Smooth muscle cell (in vitro differentiated cells): Measurements from ENCODE around the gene LRRC27. TPM values are rescaled to one million over a fixed set of nuclear protein-coding genes. Genes with fewer than 3 reads are reported as not detected.

Experiments
- DNase-seq: peaks from one replicate; lab custom pipeline; 2025; ENCODE audit not compliant: unreplicated experiment; lab: John Stamatoyannopoulos, UW
- H2AFZ ChIP-seq: fragments of 200-600 bp; sonication (generic); 2 replicates; pipeline ENCODE4 v1.6.0; 2016; ENCODE audit warnings: antibody characterized with exemption, low read depth, mild to moderate bottlenecking
- H3F3A ChIP-seq: fragments of 200-600 bp; sonication (generic); 2 replicates; pipeline ENCODE4 v1.6.0; 2017; ENCODE audit warnings: antibody characterized with exemption, low read depth
- H3K27ac ChIP-seq: fragments of 200-600 bp; sonication (generic); 2 replicates; pipeline ENCODE4 v1.5.1; 2016; ENCODE audit warnings: low read depth, mild to moderate bottlenecking
- H3K27me3 ChIP-seq: fragments of 200-600 bp; sonication (generic); 2 replicates; pipeline ENCODE4 v1.6.1; 2016; ENCODE audit warnings: low read depth, mild to moderate bottlenecking
- H3K36me3 ChIP-seq: fragments of 200-600 bp; sonication (generic); 2 replicates; pipeline ENCODE4 v1.5.1; 2016; ENCODE audit warnings: low read depth
- H3K4me1 ChIP-seq: fragments of 200-600 bp; sonication (generic); 2 replicates; pipeline ENCODE4 v1.5.1; 2016; ENCODE audit warnings: low read depth
- H3K4me2 ChIP-seq: fragments of 200-600 bp; sonication (generic); 2 replicates; pipeline ENCODE4 v1.6.0; 2016; ENCODE audit warnings: mild to moderate bottlenecking
- H3K4me3 ChIP-seq: fragments of 200-600 bp; sonication (generic); 2 replicates; pipeline ENCODE4 v1.5.1; 2016; ENCODE audit warnings: mild to moderate bottlenecking
- H3K79me2 ChIP-seq: fragments of 200-600 bp; sonication (generic); 2 replicates; pipeline ENCODE4 v1.6.0; 2016; ENCODE audit warnings: low read depth, mild to moderate bottlenecking
- H3K9ac ChIP-seq: fragments of 200-600 bp; sonication (generic); 2 replicates; pipeline ENCODE4 v1.6.0; 2016; ENCODE audit warnings: low read depth
- H3K9me3 ChIP-seq: fragments of 200-600 bp; sonication (generic); replicated peaks from 2 replicates; pipeline ENCODE4 v1.5.1; 2016; ENCODE audit warnings: low read depth
- H4K20me1 ChIP-seq: fragments of 200-600 bp; sonication (generic); 2 replicates; pipeline ENCODE4 v1.6.0; 2016; ENCODE audit warnings: low read depth
- CTCF ChIP-seq: fragments of 200-600 bp; sonication (generic); IDR thresholded peaks from 2 replicates; pipeline ENCODE4 v1.5.1; 2017; ENCODE audit warnings: borderline replicate concordance, mild to moderate bottlenecking, antibody characterized with exemption; ENCODE audit not compliant: insufficient read depth, poor library complexity, severe bottlenecking
- WGBS: methylation state at CpG from one replicate; pipeline ENCODE4 v1.1.7; 2016; ENCODE audit warnings: low lambda C conversion rate; 5-methylcytosine and 5-hydroxymethylcytosine counted together
- polyA plus RNA-seq: library from polyadenylated mRNA; unstranded; fragments of >200 nt; fragmentation: Nextera tagmentation; extraction: Ambion mirVana; gene quantifications from 2 replicates; pipeline ENCODE4 v1.2.1, GENCODE V29; 2016
- total RNA-seq: library from RNA; depleted of rRNA; stranded (reverse); fragments of >200 nt; gene quantifications from 2 replicates; pipeline ENCODE4 v1.2.3, GENCODE V29; 2014

LRRC27 gene
- total and polyA plus RNA-seq, 2 experiments from 2014 or later, result 7.6 to 11.5 TPM

- 88% methylated on average over 27 of the region's 28 CpGs for WGBS
- Histone ChIP-seq H3K36me3 (no peaks in the 10 kb centered on the region), H3K27ac (peak overlapping the region; percentile 63), H3K4me1 (peaks cover 30% of the 10 kb centered on the region), H3K4me2 (peak overlapping the region; percentile 74), H3K79me2 (peaks cover 26% of the 10 kb centered on the region), H3K9ac (no peak overlapping the region), H2AFZ (no peak overlapping the region), H4K20me1 (peaks cover 42% of the 10 kb centered on the region), H3K4me3 (no peak overlapping the region), H3F3A (peaks cover 11% of the 10 kb centered on the region), H3K9me3 (no peaks in the 10 kb centered on the region), H3K27me3 (no peaks in the 10 kb centered on the region)
- no peak for DNase-seq
- no peak for TF ChIP-seq CTCF
Measured at GRCh38 chr10:132410779-132411532, 79.0 kb downstream of the LRRC27 start.

GRCh38 chr10:132411561-132412253, 79.7 kb downstream of the LRRC27 start:
- H4K20me1 ChIP-seq, result peaks cover 42% of the 10 kb centered on the region
- H3K9ac ChIP-seq, result no peak overlapping the region
- no peak for TF ChIP-seq CTCF
- H3K9me3 ChIP-seq, result no peaks in the 10 kb centered on the region
- H3K27me3 ChIP-seq, result no peaks in the 10 kb centered on the region
- peak overlapping the region; percentile 33 for H2AFZ ChIP-seq
- no peak for DNase-seq
- H3K4me2 ChIP-seq, result peak overlapping the region; percentile 74
- H3K36me3 ChIP-seq, result no peaks in the 10 kb centered on the region
- peaks cover 11% of the 10 kb centered on the region for H3F3A ChIP-seq
- WGBS, result 21% methylated on average over 23 of the region's 23 CpGs
- H3K79me2 ChIP-seq, result peaks cover 26% of the 10 kb centered on the region
- peaks cover 30% of the 10 kb centered on the region for H3K4me1 ChIP-seq
- peak overlapping the region; percentile 2 for H3K4me3 ChIP-seq
- H3K27ac ChIP-seq, result peak overlapping the region; percentile 63

GRCh38 chr10:132412316-132413192, 80.6 kb downstream of the LRRC27 start:
- no peaks in the 10 kb centered on the region for H3K36me3 ChIP-seq
- no peak for DNase-seq
- H2AFZ ChIP-seq, result no peak overlapping the region
- H3K27ac ChIP-seq, result peak overlapping the region; percentile 63
- no peak overlapping the region for H3K9ac ChIP-seq
- peaks cover 29% of the 10 kb centered on the region for H3K4me1 ChIP-seq
- no peaks in the 10 kb centered on the region for H3K9me3 ChIP-seq
- H3F3A ChIP-seq, result peaks cover 11% of the 10 kb centered on the region
- peaks cover 42% of the 10 kb centered on the region for H4K20me1 ChIP-seq
- no peak for TF ChIP-seq CTCF
- H3K4me2 ChIP-seq, result no peak overlapping the region
- H3K27me3 ChIP-seq, result no peaks in the 10 kb centered on the region
- WGBS, result 88% methylated on average over 29 of the region's 29 CpGs
- no peak overlapping the region for H3K4me3 ChIP-seq
- peaks cover 24% of the 10 kb centered on the region for H3K79me2 ChIP-seq
